Uterus (tissue), 4 donors: ENCODE data around the gene SUPT3H. TPM values are rescaled to one million over a fixed set of nuclear protein-coding genes. Genes with fewer than 3 reads are reported as not detected.
"Not testable (repeated sequence)": the region's sequence is repeated elsewhere in the genome, so short reads cannot be mapped to it uniquely, and the experiment has no call there.

Experiments
- DNase-seq, 2 donors: peaks; one replicate each; pipeline ENCODE4 v3.0.0-alpha.2; 2019 to 2020
- H3K27ac ChIP-seq, 2 donors: fragments of 200-600 bp; sonication (generic); 1 replicate in 1 of 2; 2 replicates in 1 of 2; pipeline ENCODE4 v1.5.1; 2016 to 2018
- H3K27me3 ChIP-seq, 2 donors: fragments of 200-600 bp; sonication (generic); one replicate each; pipeline ENCODE4 v1.5.1; 2018 to 2019; ENCODE audit warnings: control low read depth in 1 of 2
- H3K36me3 ChIP-seq, 2 donors: fragments of 200-600 bp; sonication (generic); one replicate each; pipeline ENCODE4 v1.5.1; 2019; ENCODE audit warnings: control low read depth in 1 of 2
- H3K4me1 ChIP-seq, 2 donors: fragments of 200-600 bp; sonication (generic); one replicate each; pipeline ENCODE4 v1.5.1; 2018 to 2019; ENCODE audit warnings: control low read depth in 1 of 2
- H3K4me3 ChIP-seq, 2 donors: fragments of 200-600 bp; sonication (generic); 1 replicate in 1 of 2; 2 replicates in 1 of 2; pipeline ENCODE4 v1.5.1; 2018 to 2019; ENCODE audit warnings: mild to moderate bottlenecking in 1 of 2
- H3K9me3 ChIP-seq, 2 donors: fragments of 200-600 bp; sonication (generic); one replicate each; pipeline ENCODE4 v1.5.1; 2019; ENCODE audit warnings: control low read depth in 1 of 2
- CTCF ChIP-seq, 4 experiments: fragments of 200-600 bp in 2 of 4; fragments of 450-650 bp in 2 of 4; sonication (generic) in 2 of 4; IDR thresholded peaks; one replicate each; pipeline ENCODE4 v1.5.1; 2016 to 2019; ENCODE audit warnings: antibody characterized with exemption in 4 of 4, mild to moderate bottlenecking in 2 of 4, moderate library complexity in 1 of 4
- POLR2A ChIP-seq, 2 donors: fragments of 450-650 bp; IDR thresholded peaks; one replicate each; pipeline ENCODE4 v1.6.1; 2016; ENCODE audit warnings: antibody characterized with exemption in 2 of 2, mild to moderate bottlenecking in 1 of 2, moderate library complexity in 1 of 2
- intact Hi-C: fragments of 100-400 bp; cut with DNase I; formaldehyde crosslinking; loops from one replicate; pipeline ENCODE4 v1.15.1; 2023; ENCODE audit warnings: low total_unique reads
- total RNA-seq, 4 donors: library from RNA; depleted of rRNA in 3 of 4; stranded (reverse); fragments of >200 nt in 3 of 4; gene quantifications; one replicate each; pipeline versions ENCODE4 v1.1.0 to v1.2.4, GENCODE V29; 2014 to 2023
- donor health status: DM: yes; HTN: yes; CAD: no.

Gene SUPT3H
- total RNA-seq, 4 donors from 2014 or later, result 1.3 to 14.9 (median 7.6) TPM

- no peaks in the 10 kb centered on the region for H3K27me3 ChIP-seq
- intact Hi-C loops, result no loop called here
- no peak for DNase-seq
- TF ChIP-seq CTCF (IDR thresholded peaks at IDR 0.05) (no peak), POLR2A (IDR thresholded peaks at IDR 0.05) (no peak)
- H3K4me1 ChIP-seq, result no peaks in the 10 kb centered on the region
- H3K36me3 ChIP-seq, result no peaks in the 10 kb centered on the region
- H3K27ac ChIP-seq, result no peak overlapping the region
- H3K9me3 ChIP-seq, result peaks cover 0 to 14% of the 10 kb centered on the region in 2 donors
- H3K4me3 ChIP-seq, result no peak overlapping the region
Observed at GRCh38 chr6:45074439-45074838, 303.3 kb downstream of the SUPT3H start.

DNA sequence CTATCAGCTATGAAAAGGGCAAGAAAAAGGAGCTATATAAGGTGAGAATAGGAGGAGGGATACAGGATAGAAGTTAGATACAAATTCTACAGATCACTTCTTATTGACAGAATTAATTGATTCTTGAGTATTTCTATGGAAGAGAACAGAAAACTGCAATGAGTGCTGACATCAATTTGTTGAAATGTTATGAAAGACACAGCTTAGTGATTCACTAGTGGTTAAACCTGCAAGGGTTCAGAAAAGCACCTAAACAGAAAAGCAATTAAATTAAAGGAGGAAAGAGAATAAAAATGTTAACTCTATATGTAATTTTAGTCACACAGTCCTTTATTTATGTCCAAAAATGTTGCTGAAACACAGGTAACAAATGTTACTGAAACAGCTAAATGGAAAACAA, 304.0 kb downstream of the SUPT3H start:
- Histone ChIP-seq H3K9me3 (peaks cover 0 to 9% of the 10 kb centered on the region in 2 donors), H3K27ac (no peak overlapping the region), H3K36me3 (no peaks in the 10 kb centered on the region), H3K27me3 (no peaks in the 10 kb centered on the region), H3K4me3 (no peak overlapping the region), H3K4me1 (no peaks in the 10 kb centered on the region)
- no peak for TF ChIP-seq POLR2A (IDR thresholded peaks at IDR 0.05)
- no peak for TF ChIP-seq CTCF (IDR thresholded peaks at IDR 0.05)
- DNase-seq, result no peak
- intact Hi-C loops, result no loop called here

- no peak overlapping the region for H3K4me3 ChIP-seq
- intact Hi-C loops, result no loop called here
- TF ChIP-seq CTCF (IDR thresholded peaks at IDR 0.05) (no peak), POLR2A (IDR thresholded peaks at IDR 0.05) (no peak)
Observed at GRCh38 chr6:45072673-45073072, 305.1 kb downstream of the SUPT3H start.

GRCh38 chr6:45072016-45072415, 305.7 kb downstream of the SUPT3H start:
- TF ChIP-seq CTCF (IDR thresholded peaks at IDR 0.05) (no peak), POLR2A (IDR thresholded peaks at IDR 0.05) (no peak)
- Histone ChIP-seq H3K27ac (no peak overlapping the region), H3K4me3 (no peak overlapping the region), H3K9me3 (no peaks in the 10 kb centered on the region), H3K36me3 (no peaks in the 10 kb centered on the region), H3K27me3 (no peaks in the 10 kb centered on the region), H3K4me1 (no peaks in the 10 kb centered on the region)
- no peak for DNase-seq
- intact Hi-C loops, result no loop called here

More at GRCh38 chr6:45072673-45073072, 305.1 kb downstream of the SUPT3H start:
- no peaks in the 10 kb centered on the region for H3K9me3 ChIP-seq
- no peaks in the 10 kb centered on the region for H3K36me3 ChIP-seq
- H3K27me3 ChIP-seq, result no peaks in the 10 kb centered on the region
- no peaks in the 10 kb centered on the region for H3K4me1 ChIP-seq
- DNase-seq, result no peak
- no peak overlapping the region for H3K27ac ChIP-seq

GRCh38 chr6:45069091-45069490, 308.6 kb downstream of the SUPT3H start:
- H3K27me3 ChIP-seq, result no peaks in the 10 kb centered on the region

DNA sequence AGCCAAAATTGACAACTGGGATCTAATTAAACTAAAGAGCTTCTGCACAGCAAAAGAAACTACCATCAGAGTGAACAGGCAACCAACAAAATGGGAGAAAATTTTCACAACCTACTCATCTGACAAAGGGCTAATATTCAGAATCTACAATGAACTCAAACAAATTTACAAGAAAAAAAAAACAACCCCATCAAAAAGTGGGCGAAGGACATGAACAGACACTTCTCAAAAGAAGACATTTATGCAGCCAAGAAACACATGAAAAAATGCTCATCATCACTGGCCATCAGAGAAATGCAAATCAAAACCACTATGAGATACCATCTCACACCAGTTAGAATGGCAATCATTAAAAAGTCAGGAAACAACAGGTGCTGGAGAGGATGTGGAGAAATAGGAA, 310.3 kb downstream of the SUPT3H start:
- H3K9me3 ChIP-seq, H3K4me3 ChIP-seq, H3K27ac ChIP-seq, H3K36me3 ChIP-seq, H3K27me3 ChIP-seq, DNase-seq, intact Hi-C loops, H3K4me1 ChIP-seq: not testable (repeated sequence)

More at GRCh38 chr6:45069091-45069490, 308.6 kb downstream of the SUPT3H start:
- Histone ChIP-seq H3K27ac (no peak overlapping the region), H3K4me3 (no peak overlapping the region), H3K36me3 (no peaks in the 10 kb centered on the region), H3K4me1 (no peaks in the 10 kb centered on the region), H3K9me3 (no peaks in the 10 kb centered on the region)
- intact Hi-C loops, result no loop called here
- TF ChIP-seq POLR2A (IDR thresholded peaks at IDR 0.05), result no peak
- no peak for TF ChIP-seq CTCF (IDR thresholded peaks at IDR 0.05)
- DNase-seq, result no peak

- DNase-seq, H3K27me3 ChIP-seq, intact Hi-C loops: not testable (repeated sequence)
Observed at GRCh38 chr6:45062659-45063058, 315.1 kb downstream of the SUPT3H start.

More at GRCh38 chr6:45062659-45063058, 315.1 kb downstream of the SUPT3H start:
- H3K4me3 ChIP-seq, H3K9me3 ChIP-seq, H3K4me1 ChIP-seq, H3K27ac ChIP-seq, H3K36me3 ChIP-seq: not testable (repeated sequence)
